Measurements from ENCODE around the gene SLC10A7.

The SLC10A7 gene

DNA sequence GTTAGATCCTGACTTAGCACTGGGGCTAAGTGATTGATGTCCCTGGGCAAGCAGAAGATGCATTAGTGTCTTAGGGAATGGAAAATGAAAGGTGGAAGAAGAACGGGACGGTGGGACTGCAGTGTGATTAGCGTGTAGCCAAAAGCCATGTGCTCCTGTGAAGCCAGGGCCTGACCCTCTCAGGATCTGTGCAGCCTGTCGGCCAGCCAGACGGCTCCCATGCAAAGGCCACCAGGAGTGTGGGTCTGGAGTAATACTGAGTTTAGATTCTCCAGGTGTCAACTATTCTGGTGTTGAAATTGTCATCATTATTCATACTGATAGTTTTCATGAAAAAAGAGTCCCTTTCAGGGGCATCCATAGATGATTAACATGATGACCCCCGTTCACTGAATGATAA is 275.4 kb downstream of the SLC10A7 start:
- no peaks in the 10 kb centered on the region for H3K27me3 ChIP-seq (ENCODE audit: low read length)
- H3K79me2 ChIP-seq (ENCODE audit: insufficient read depth, low read length): no peaks in the 10 kb centered on the region
- TF ChIP-seq, protein P1, sequence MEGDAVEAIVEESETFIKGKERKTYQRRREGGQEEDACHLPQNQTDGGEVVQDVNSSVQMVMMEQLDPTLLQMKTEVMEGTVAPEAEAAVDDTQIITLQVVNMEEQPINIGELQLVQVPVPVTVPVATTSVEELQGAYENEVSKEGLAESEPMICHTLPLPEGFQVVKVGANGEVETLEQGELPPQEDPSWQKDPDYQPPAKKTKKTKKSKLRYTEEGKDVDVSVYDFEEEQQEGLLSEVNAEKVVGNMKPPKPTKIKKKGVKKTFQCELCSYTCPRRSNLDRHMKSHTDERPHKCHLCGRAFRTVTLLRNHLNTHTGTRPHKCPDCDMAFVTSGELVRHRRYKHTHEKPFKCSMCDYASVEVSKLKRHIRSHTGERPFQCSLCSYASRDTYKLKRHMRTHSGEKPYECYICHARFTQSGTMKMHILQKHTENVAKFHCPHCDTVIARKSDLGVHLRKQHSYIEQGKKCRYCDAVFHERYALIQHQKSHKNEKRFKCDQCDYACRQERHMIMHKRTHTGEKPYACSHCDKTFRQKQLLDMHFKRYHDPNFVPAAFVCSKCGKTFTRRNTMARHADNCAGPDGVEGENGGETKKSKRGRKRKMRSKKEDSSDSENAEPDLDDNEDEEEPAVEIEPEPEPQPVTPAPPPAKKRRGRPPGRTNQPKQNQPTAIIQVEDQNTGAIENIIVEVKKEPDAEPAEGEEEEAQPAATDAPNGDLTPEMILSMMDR (IDR thresholded peaks at IDR 0.05; ENCODE audit: insufficient read depth, low read length, poor library complexity, severe bottlenecking): no peak
- TF ChIP-seq EZH2phosphoT487 (conservative IDR thresholded peaks at IDR 0.05; ENCODE audit: low read length): no peak
- no peaks in the 10 kb centered on the region for H3K36me3 ChIP-seq (ENCODE audit: low read length)
- H3K9me2 ChIP-seq (replicated peaks; ENCODE audit: insufficient read depth, low read length): no peaks in the 10 kb centered on the region
- H3K27ac ChIP-seq (ENCODE audit: low read depth, low read length): no peak overlapping the region
- no peak overlapping the region for H3K9ac ChIP-seq (ENCODE audit: low read length)
- no peaks in the 10 kb centered on the region for H4K20me1 ChIP-seq (ENCODE audit: low read depth, low read length)
- no peak overlapping the region for H3K4me3 ChIP-seq (ENCODE audit: insufficient read depth, low read length, poor library complexity, severe bottlenecking)
- no peak overlapping the region for H3K4me2 ChIP-seq (ENCODE audit: low read depth, low read length, poor library complexity, severe bottlenecking)
- no peak overlapping the region for H2AFZ ChIP-seq (ENCODE audit: low read depth, low read length, severe bottlenecking)
- no peaks in the 10 kb centered on the region for H3F3A ChIP-seq (ENCODE audit: insufficient read depth)
- no peaks in the 10 kb centered on the region for H3K9me3 ChIP-seq (ENCODE audit: insufficient read depth, low read length)

DNA sequence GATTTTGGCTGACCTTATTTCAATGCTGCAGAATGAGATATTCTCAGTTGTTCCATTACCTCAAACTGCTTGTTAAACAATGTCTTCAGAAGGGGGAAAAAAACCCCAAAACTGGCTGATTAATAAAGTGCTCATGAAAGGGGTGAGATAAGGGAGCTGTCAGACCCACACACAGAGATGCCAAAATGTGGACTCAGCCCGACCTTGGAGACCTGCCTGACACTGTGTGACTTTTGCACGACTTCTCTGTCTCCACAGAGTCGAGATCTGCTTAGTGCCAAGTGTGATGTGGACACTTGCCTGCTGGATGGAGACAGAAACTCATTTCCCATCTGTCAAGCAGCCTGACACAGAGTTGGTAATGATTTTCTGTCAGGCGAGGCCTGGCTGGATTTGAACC is 275.9 kb downstream of the SLC10A7 start:
- H3K4me2 ChIP-seq (ENCODE audit: low read depth, low read length, poor library complexity, severe bottlenecking): no peak overlapping the region
- no peaks in the 10 kb centered on the region for H4K20me1 ChIP-seq (ENCODE audit: low read depth, low read length)
- H3K27ac ChIP-seq (ENCODE audit: low read depth, low read length): no peak overlapping the region
- TF ChIP-seq, protein P1 (IDR thresholded peaks at IDR 0.05; ENCODE audit: insufficient read depth, low read length, poor library complexity, severe bottlenecking): no peak
- TF ChIP-seq EZH2phosphoT487 (conservative IDR thresholded peaks at IDR 0.05; ENCODE audit: low read length): no peak
- no peaks in the 10 kb centered on the region for H3F3A ChIP-seq (ENCODE audit: insufficient read depth)
- no peaks in the 10 kb centered on the region for H3K9me2 ChIP-seq (replicated peaks; ENCODE audit: insufficient read depth, low read length)
- no peaks in the 10 kb centered on the region for H3K27me3 ChIP-seq (ENCODE audit: low read length)
- H3K36me3 ChIP-seq (ENCODE audit: low read length): no peaks in the 10 kb centered on the region
- no peak overlapping the region for H3K4me3 ChIP-seq (ENCODE audit: insufficient read depth, low read length, poor library complexity, severe bottlenecking)
- H2AFZ ChIP-seq (ENCODE audit: low read depth, low read length, severe bottlenecking): no peak overlapping the region
- no peaks in the 10 kb centered on the region for H3K9me3 ChIP-seq (ENCODE audit: insufficient read depth, low read length)
- H3K79me2 ChIP-seq (ENCODE audit: insufficient read depth, low read length): no peaks in the 10 kb centered on the region
- no peak overlapping the region for H3K9ac ChIP-seq (ENCODE audit: low read length)

DNA sequence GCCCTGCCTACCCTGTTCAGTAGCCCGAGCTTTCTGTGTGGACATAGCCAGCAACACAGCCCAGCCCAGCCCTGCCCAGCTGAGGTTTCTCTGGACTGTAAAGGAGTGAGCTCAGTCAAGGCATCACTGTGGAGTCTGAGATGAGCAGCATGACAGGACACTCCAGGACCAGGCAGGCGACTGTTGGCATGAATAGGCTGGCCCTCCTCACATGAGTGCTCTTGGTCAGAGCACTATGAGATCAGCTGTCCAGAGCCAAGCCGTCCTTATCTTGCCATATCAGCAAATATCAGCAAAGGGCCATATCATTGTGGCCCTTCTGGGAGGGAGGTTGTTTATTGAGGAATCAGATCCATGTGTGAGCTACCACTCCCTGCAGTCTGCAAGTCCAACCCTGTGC is 276.5 kb downstream of the SLC10A7 start:
- Histone ChIP-seq H3K27me3 (ENCODE audit: low read length) (no peaks in the 10 kb centered on the region), H3K9me3 (ENCODE audit: insufficient read depth, low read length) (no peaks in the 10 kb centered on the region), H3K9me2 (replicated peaks; ENCODE audit: insufficient read depth, low read length) (no peaks in the 10 kb centered on the region), H3K4me2 (ENCODE audit: low read depth, low read length, poor library complexity, severe bottlenecking) (no peak overlapping the region), H3F3A (ENCODE audit: insufficient read depth) (no peaks in the 10 kb centered on the region), H2AFZ (ENCODE audit: low read depth, low read length, severe bottlenecking) (no peak overlapping the region), H3K79me2 (ENCODE audit: insufficient read depth, low read length) (no peaks in the 10 kb centered on the region), H3K36me3 (ENCODE audit: low read length) (no peaks in the 10 kb centered on the region), H3K27ac (ENCODE audit: low read depth, low read length) (no peak overlapping the region), H3K4me3 (ENCODE audit: insufficient read depth, low read length, poor library complexity, severe bottlenecking) (no peak overlapping the region), H4K20me1 (ENCODE audit: low read depth, low read length) (no peaks in the 10 kb centered on the region), H3K9ac (ENCODE audit: low read length) (no peak overlapping the region)
- TF ChIP-seq, protein P1 (IDR thresholded peaks at IDR 0.05; ENCODE audit: insufficient read depth, low read length, poor library complexity, severe bottlenecking): no peak
- TF ChIP-seq EZH2phosphoT487 (conservative IDR thresholded peaks at IDR 0.05; ENCODE audit: low read length): no peak

All from SU-DHL-6 (cell line).